IMR-90 (cell line): ENCODE measurements around the gene CMTM6. TPM values are rescaled to one million over a fixed set of nuclear protein-coding genes. Genes with fewer than 3 reads are reported as not detected.

Experiments used
- ATAC-seq: fragments of 200-7000 bp; cut with Tn5 transposase; 2 replicates; pipeline ENCODE4 v1.9.1; 2020; ENCODE audit warnings: low read depth, mild to moderate bottlenecking, moderate library complexity
- BruUV-seq: library from RNA; stranded (reverse); fragments of 400-500 nt; replicated peaks from 2 replicates; lab custom pipeline; 2021; lab: Mats Ljungman, UMichigan
- CTCF ChIA-PET: fragments of 300-600 bp; formaldehyde crosslinking; extraction: SDS; loops from one replicate; lab custom pipeline; 2021; ENCODE audit warnings: antibody characterized with exemption; lab: Yijun Ruan, JAX
- POLR2A ChIA-PET: fragments of 300-600 bp; sonication (Branson Sonifier 250); formaldehyde crosslinking; loops from one replicate; lab custom pipeline; 2022; ENCODE audit warnings: antibody characterized with exemption; ENCODE audit not compliant: unreplicated experiment; lab: Charles Lee
- DNase-seq: peaks from one replicate; pipeline ENCODE4 v3.0.0; 2013
- H2AFZ ChIP-seq: replicated peaks from 2 replicates; pipeline ENCODE3; 2013; ENCODE audit warnings: low read length, mild to moderate bottlenecking; ENCODE audit not compliant: poor library complexity
- H2AK5ac ChIP-seq: 2 replicates; pipeline ENCODE4 v1.6.1; 2013; ENCODE audit warnings: low read depth, low read length, inconsistent platforms
- H2AK9ac ChIP-seq: replicated peaks from 2 replicates; pipeline ENCODE3; 2013; ENCODE audit warnings: mild to moderate bottlenecking, low read depth, low read length, moderate library complexity; ENCODE audit not compliant: poor library complexity
- H2BK120ac ChIP-seq: 2 replicates; pipeline ENCODE4 v1.6.1; 2013; ENCODE audit warnings: low read depth, low read length, inconsistent platforms
- H2BK15ac ChIP-seq: 3 replicates; pipeline ENCODE4 v1.6.1; 2013; ENCODE audit warnings: low read depth, low read length, inconsistent platforms
- H2BK20ac ChIP-seq: 2 replicates; pipeline ENCODE4 v1.6.1; 2013; ENCODE audit warnings: low read depth, mild to moderate bottlenecking, inconsistent platforms, low read length, moderate library complexity
- H2BK5ac ChIP-seq: 2 replicates; pipeline ENCODE4 v1.6.1; 2013; ENCODE audit warnings: mild to moderate bottlenecking, low read depth, low read length, inconsistent platforms; ENCODE audit not compliant: poor library complexity, severe bottlenecking
- H3K14ac ChIP-seq: replicated peaks from 2 replicates; pipeline ENCODE4 v1.6.1; 2013; ENCODE audit warnings: low read depth, low read length, inconsistent platforms
- H3K18ac ChIP-seq: 2 replicates; pipeline ENCODE4 v1.6.1; 2013; ENCODE audit warnings: low read depth, low read length, control low read depth
- H3K23ac ChIP-seq: 2 replicates; pipeline ENCODE4 v1.6.1; 2013; ENCODE audit warnings: low read depth, low read length, inconsistent platforms
- H3K27ac ChIP-seq: 2 replicates; pipeline ENCODE4 v1.5.1; 2013; ENCODE audit warnings: mild to moderate bottlenecking, control low read depth, low read length; ENCODE audit not compliant: insufficient read depth
- H3K27me3 ChIP-seq: 2 replicates; pipeline ENCODE4 v1.6.1; 2013; ENCODE audit warnings: low read length; ENCODE audit not compliant: control insufficient read depth, insufficient read depth
- H3K36me3 ChIP-seq: 2 replicates; pipeline ENCODE4 v1.6.1; 2013; ENCODE audit warnings: low read length, mixed read lengths; ENCODE audit not compliant: control insufficient read depth, insufficient read depth
- H3K4ac ChIP-seq: 2 replicates; pipeline ENCODE4 v1.6.1; 2013; ENCODE audit warnings: low read depth, low read length, inconsistent platforms
- H3K4me1 ChIP-seq: 2 replicates; pipeline ENCODE4 v1.6.1; 2013; ENCODE audit warnings: low read length, mixed read lengths; ENCODE audit not compliant: control insufficient read depth, insufficient read depth
- H3K4me2 ChIP-seq: 2 replicates; pipeline ENCODE4 v1.6.1; 2013; ENCODE audit warnings: low read depth, mild to moderate bottlenecking, control low read depth, low read length, moderate library complexity
- H3K4me3 ChIP-seq: 2 replicates; pipeline ENCODE4 v1.5.1; 2013; ENCODE audit warnings: low read depth, mild to moderate bottlenecking, control low read depth, low read length, moderate library complexity; ENCODE audit not compliant: insufficient read depth
- H3K56ac ChIP-seq: 2 replicates; pipeline ENCODE4 v1.6.1; 2013; ENCODE audit warnings: low read length, inconsistent platforms; ENCODE audit not compliant: insufficient read depth; ENCODE audit errors: extremely low read depth
- H3K79me1 ChIP-seq, 2 experiments: 2 replicates each; pipeline ENCODE4 v1.6.1; 2013; ENCODE audit warnings: low read length in 2 of 2, inconsistent platforms in 1 of 2, low read depth in 1 of 2
- H3K9ac ChIP-seq: 2 replicates; pipeline ENCODE4 v1.6.1; 2013; ENCODE audit warnings: low read depth, low read length, control low read depth
- H3K9me1 ChIP-seq: 2 replicates; pipeline ENCODE4 v1.6.1; 2013; ENCODE audit warnings: low read length, inconsistent platforms; ENCODE audit not compliant: insufficient read depth
- H3K9me3 ChIP-seq: 2 replicates; pipeline ENCODE4 v1.6.1; 2013; ENCODE audit warnings: low read length; ENCODE audit not compliant: control insufficient read depth, insufficient read depth
- H4K20me1 ChIP-seq: 2 replicates; pipeline ENCODE4 v1.6.1; 2013; ENCODE audit warnings: low read length, inconsistent platforms; ENCODE audit not compliant: insufficient read depth
- H4K5ac ChIP-seq: 2 replicates; pipeline ENCODE4 v1.6.1; 2013; ENCODE audit warnings: mild to moderate bottlenecking, low read depth, low read length, control low read depth
- H4K8ac ChIP-seq, 2 experiments: 2 replicates each; pipeline ENCODE4 v1.6.1; 2013; ENCODE audit warnings: low read depth in 2 of 2, low read length in 2 of 2, control low read depth in 1 of 2, inconsistent platforms in 1 of 2
- H4K91ac ChIP-seq: 2 replicates; pipeline ENCODE4 v1.6.1; 2013; ENCODE audit warnings: low read depth, low read length, inconsistent platforms; ENCODE audit not compliant: insufficient read depth
- CEBPB ChIP-seq: IDR thresholded peaks from 2 replicates; pipeline ENCODE4 v1.6.1; 2012; ENCODE audit warnings: low read depth, low read length, improper control_type of control experiment
- MAZ ChIP-seq: IDR thresholded peaks from 2 replicates; pipeline ENCODE4 v1.6.1; 2012; ENCODE audit warnings: low read depth, mild to moderate bottlenecking, low read length, improper control_type of control experiment, moderate library complexity, borderline replicate concordance
- WGBS, 2 experiments: methylation state at CpG; one replicate each; pipeline versions ENCODE4 v1.1.5 to v1.1.7; 2013; ENCODE audit warnings: missing lambda C conversion rate in 2 of 2; ENCODE audit not compliant: insufficient read length in 1 of 2; ENCODE audit errors: extremely low coverage in 2 of 2; 5-methylcytosine and 5-hydroxymethylcytosine counted together
- dilution Hi-C: fragments of 300-500 bp; cut with HindIII; formaldehyde crosslinking; loops from one replicate; pipeline ENCODE4 v1.14.3; 2018; ENCODE audit warnings: low sequenced_read_pairs; ENCODE audit not compliant: unreplicated experiment
- in situ Hi-C: fragments of 300-500 bp; cut with MboI; formaldehyde crosslinking; loops from 3 replicates; pipeline ENCODE4 v1.14.3; 2019; ENCODE audit warnings: low sequenced_read_pairs, inconsistent platforms, mixed read lengths
- intact Hi-C: fragments of 100-400 bp; cut with micrococcal nuclease; formaldehyde crosslinking; loops from 2 replicates; pipeline ENCODE4 v1.10.0; 2022
- polyA plus RNA-seq, 3 experiments: library from polyadenylated mRNA; depleted of rRNA; stranded (reverse); fragments of >200 nt; gene quantifications; 2 replicates each; pipeline ENCODE4 v1.2.3, GENCODE V29; 2012; ENCODE audit warnings: low replicate concordance in 1 of 3
- total RNA-seq: library from RNA; depleted of rRNA; stranded (reverse); fragments of >200 nt; gene quantifications from 2 replicates; pipeline ENCODE4 v1.2.3, GENCODE V29; 2012

CMTM6 gene
- total and polyA plus RNA-seq, 2 of the 4 experiments (the other 2 are of a cell fraction) = 29.4 to 36.6 TPM

DNA sequence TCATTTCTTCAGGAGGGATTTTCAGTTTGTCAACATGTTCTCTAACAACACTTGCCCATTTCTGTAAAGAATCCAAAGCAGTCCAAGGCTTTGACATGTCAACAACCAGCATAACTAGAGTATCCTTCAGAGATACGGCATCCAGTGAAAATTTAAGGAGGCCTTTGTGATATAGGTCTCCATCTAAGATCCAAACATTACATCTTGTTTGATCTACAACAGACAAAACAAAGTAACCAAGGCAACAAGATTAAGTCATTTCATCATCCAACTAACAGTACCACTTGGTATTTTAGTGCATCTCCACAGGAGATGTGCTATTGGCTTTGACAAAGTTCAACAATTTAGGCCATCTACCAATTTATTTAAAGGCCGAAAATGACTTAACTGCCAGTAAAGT is 42.2 kb upstream of the CMTM6 start:
- Histone ChIP-seq H3K9me1 (peaks cover 12% of the 10 kb centered on the region; the same call in 1 of the 2 replicates), H3K23ac (no peak overlapping the region), H3K36me3 (0 out of 2 replicates have a peak, but pooled peaks cover 2% of the 10 kb centered on the region), H3K56ac (no peak overlapping the region), H2AK9ac (no peak overlapping the region), H3K4me3 (no peak overlapping the region), H2BK5ac (no peak overlapping the region), H3K27ac (no peak overlapping the region), H4K91ac (no peak overlapping the region), H3K79me1 (peaks cover 17 to 33% of the 10 kb centered on the region in 2 experiments), H2BK120ac (no peak overlapping the region), H3K4ac (no peak overlapping the region), H4K5ac (no peak overlapping the region), H3K18ac (no peak overlapping the region), H3K4me2 (no peak overlapping the region), H4K8ac (no peak overlapping the region), H3K9me3 (no peaks in the 10 kb centered on the region), H2AK5ac (no peak overlapping the region), H3K27me3 (no peaks in the 10 kb centered on the region), H4K20me1 (peaks cover 6% of the 10 kb centered on the region), H2AFZ (no peak overlapping the region), H3K9ac (no peak overlapping the region), H3K4me1 (no peaks in the 10 kb centered on the region), H2BK20ac (no peak overlapping the region), H2BK15ac (no peak overlapping the region), H3K14ac (no peak overlapping the region)
- DNase-seq (no peak), ATAC-seq (no peak)
- CTCF ChIA-PET = no interaction called here
- no CpG with 5 or more reads among the region's 2 CpGs for WGBS, 2 experiments
- no TSS peak for BruUV-seq
- POLR2A ChIA-PET = no interaction called here
- in situ Hi-C loops = no loop called here
- TF ChIP-seq MAZ (no peak), CEBPB (peak; percentile 26; the same call in 1 of the 2 replicates)
- dilution Hi-C loops = no loop called here
- intact Hi-C loops = no loop called here
